NCI-H1694 (cell line): Measurements from ENCODE around the gene PILRB.
"Not testable (repeated sequence)": the region's sequence is repeated elsewhere in the genome, so short reads cannot be mapped to it uniquely, and the experiment has no call there.

ENCODE experiments used
- DNase-seq: peaks from one replicate; lab custom pipeline; 2025; lab: John Stamatoyannopoulos, UW

Gene PILRB

GRCh38 chr7:100356416-100357068 is 1.4 kb upstream of the PILRB start:
- DNase-seq = no peak

- DNase-seq = no peak
Measured at GRCh38 chr7:100357131-100357561, 771 bp upstream of the PILRB start.

- no peak for DNase-seq
Measured at GRCh38 chr7:100358857-100359212, 918 bp downstream of the PILRB start.

- DNase-seq = no peak
Measured at GRCh38 chr7:100360135-100360854, 2.4 kb downstream of the PILRB start.

GRCh38 chr7:100363098-100363497 is 5.2 kb downstream of the PILRB start:
- no peak for DNase-seq

- DNase-seq = not testable (repeated sequence)
Measured at GRCh38 chr7:100363797-100364196, 5.9 kb downstream of the PILRB start.

GRCh38 chr7:100364480-100364879 is 6.6 kb downstream of the PILRB start:
- DNase-seq = no peak

- not testable (repeated sequence) for DNase-seq
Measured at GRCh38 chr7:100365998-100366367, 8.1 kb downstream of the PILRB start.

GRCh38 chr7:100366411-100367250 is 8.7 kb downstream of the PILRB start:
- no peak for DNase-seq

GRCh38 chr7:100367251-100367620 is 9.3 kb downstream of the PILRB start:
- DNase-seq = no peak

GRCh38 chr7:100367676-100368613 is 10.0 kb downstream of the PILRB start:
- no peak for DNase-seq

GRCh38 chr7:100369105-100369504 is 11.2 kb downstream of the PILRB start:
- no peak for DNase-seq

GRCh38 chr7:100370303-100370702 is 12.4 kb downstream of the PILRB start:
- DNase-seq = no peak

- no peak for DNase-seq
Measured at GRCh38 chr7:100370746-100371145, 12.8 kb downstream of the PILRB start.

GRCh38 chr7:100371561-100372171 is 13.7 kb downstream of the PILRB start:
- DNase-seq = no peak

GRCh38 chr7:100372256-100372655 is 14.3 kb downstream of the PILRB start:
- no peak for DNase-seq

- DNase-seq = no peak
Measured at GRCh38 chr7:100372694-100373093, 14.8 kb downstream of the PILRB start.

- DNase-seq = no peak
Measured at GRCh38 chr7:100373261-100373831, 15.4 kb downstream of the PILRB start, which contains the start of gene PILRA. TSS of gene PILRA (plus strand) at chr7:100373487. CDS start at chr7:100373657, 170 bp downstream.

GRCh38 chr7:100373870-100374598 is 16.1 kb downstream of the PILRB start:
- not testable (repeated sequence) for DNase-seq

- DNase-seq = no peak
Measured at GRCh38 chr7:100374601-100375000, 16.7 kb downstream of the PILRB start.
